ENCODE data around the gene DBF4. TPM values are rescaled to one million over a fixed set of nuclear protein-coding genes. Genes with fewer than 3 reads are reported as not detected.
"Not testable (repeated sequence)": the region's sequence is repeated elsewhere in the genome, so short reads cannot be mapped to it uniquely, and the experiment has no call there.

DBF4 gene, protein sequence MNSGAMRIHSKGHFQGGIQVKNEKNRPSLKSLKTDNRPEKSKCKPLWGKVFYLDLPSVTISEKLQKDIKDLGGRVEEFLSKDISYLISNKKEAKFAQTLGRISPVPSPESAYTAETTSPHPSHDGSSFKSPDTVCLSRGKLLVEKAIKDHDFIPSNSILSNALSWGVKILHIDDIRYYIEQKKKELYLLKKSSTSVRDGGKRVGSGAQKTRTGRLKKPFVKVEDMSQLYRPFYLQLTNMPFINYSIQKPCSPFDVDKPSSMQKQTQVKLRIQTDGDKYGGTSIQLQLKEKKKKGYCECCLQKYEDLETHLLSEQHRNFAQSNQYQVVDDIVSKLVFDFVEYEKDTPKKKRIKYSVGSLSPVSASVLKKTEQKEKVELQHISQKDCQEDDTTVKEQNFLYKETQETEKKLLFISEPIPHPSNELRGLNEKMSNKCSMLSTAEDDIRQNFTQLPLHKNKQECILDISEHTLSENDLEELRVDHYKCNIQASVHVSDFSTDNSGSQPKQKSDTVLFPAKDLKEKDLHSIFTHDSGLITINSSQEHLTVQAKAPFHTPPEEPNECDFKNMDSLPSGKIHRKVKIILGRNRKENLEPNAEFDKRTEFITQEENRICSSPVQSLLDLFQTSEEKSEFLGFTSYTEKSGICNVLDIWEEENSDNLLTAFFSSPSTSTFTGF
- 26.8 TPM for polyA plus RNA-seq
- long read RNA-seq, donor 1, partial matches to known transcripts = 0 of 2 reads
- long read RNA-seq, donor 1, other reads (novel, unspliced or antisense) = 0 of 2 reads
- long read RNA-seq, donor 2, partial matches to known transcripts = 0 of 7 reads
- long read RNA-seq, donor 2, other reads (novel, unspliced or antisense) = 0 of 7 reads
- long read RNA-seq, donor 3, partial matches to known transcripts = 0 of 5 reads
- long read RNA-seq, donor 3, other reads (novel, unspliced or antisense) = 0 of 5 reads
- long read RNA-seq, donor 4 = 0 reads
- long read RNA-seq, donor 5 = 0 reads
- long read RNA-seq, donor 6, partial matches to known transcripts = 0 of 1 reads
- long read RNA-seq, donor 6, other reads (novel, unspliced or antisense) = 0 of 1 reads
- long read RNA-seq, donor 7, partial matches to known transcripts = 0 of 2 reads
- long read RNA-seq, donor 7, other reads (novel, unspliced or antisense) = 0 of 2 reads
- long read RNA-seq, donor 8, transcript DBF4-206 (2 exons, 797 nt) = major isoform, 6 of 12 reads
- long read RNA-seq, donor 8, partial matches to known transcripts = 0 of 12 reads
- long read RNA-seq, donor 8, other reads (novel, unspliced or antisense) = 0 of 12 reads
- long read RNA-seq, donor 9, partial matches to known transcripts = 0 of 3 reads
- long read RNA-seq, donor 9, other reads (novel, unspliced or antisense) = 0 of 3 reads
- long read RNA-seq, donor 10, partial matches to known transcripts = 0 of 2 reads
- long read RNA-seq, donor 10, other reads (novel, unspliced or antisense) = 0 of 2 reads
- long read RNA-seq, donor 11, partial matches to known transcripts = 0 of 4 reads
- long read RNA-seq, donor 11, other reads (novel, unspliced or antisense) = 0 of 4 reads

GRCh38 chr7:87876040-87876868 lies at the start of gene DBF4, which contains the start of gene SLC25A40:
DBF4 (plus strand) TSS chr7:87876493; CDS start chr7:87876733, 240 bp downstream.
SLC25A40 (minus strand) TSS chr7:87876360; CDS start chr7:87858727, 17,633 bp downstream.
- WGBS (ENCODE audit: insufficient coverage, low lambda C conversion rate) = no CpG with 5 or more reads among the region's 84 CpGs
- peak within 1 kb of the TSS; percentile 94 for H3K4me3 ChIP-seq (ENCODE audit: low read length)
- no peaks in the 10 kb centered on the region for H3K4me1 ChIP-seq (ENCODE audit: control insufficient read depth, insufficient read depth, low read length)
- H3K27me3 ChIP-seq (ENCODE audit: control insufficient read depth, insufficient read depth, low read length) = no peaks in the 10 kb centered on the region
- peak within 1 kb of the TSS; percentile 98 for H3K27ac ChIP-seq (ENCODE audit: low read length)
- peaks cover 2% of the 10 kb centered on the region for H3K9me3 ChIP-seq (ENCODE audit: control insufficient read depth, low read depth, low read length)
- peak; percentile 93 to 97 for DNase-seq
- peaks cover under 1% of the 10 kb centered on the region for H3K36me3 ChIP-seq (ENCODE audit: control insufficient read depth, insufficient read depth, low read length)

DNA sequence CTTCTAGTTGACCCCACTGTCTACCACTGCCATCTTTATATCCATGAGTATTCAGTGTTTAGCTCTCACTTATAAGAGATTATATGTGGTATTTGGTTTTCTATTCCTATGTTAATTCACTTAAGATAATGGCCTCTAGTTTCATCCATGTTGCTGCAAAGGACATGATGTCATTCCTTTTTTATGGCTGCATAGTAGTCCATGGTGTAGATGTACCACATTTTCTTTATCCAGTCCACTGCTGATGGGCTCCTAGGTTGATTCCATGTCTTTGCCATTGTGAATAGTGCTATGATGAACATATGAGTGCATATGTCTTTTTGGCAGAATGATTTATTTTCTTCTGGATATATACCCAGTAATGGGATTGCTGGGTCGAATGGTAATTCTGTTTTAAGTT lies 47.9 kb upstream of the DBF4 start:
- H3K36me3 ChIP-seq (ENCODE audit: control insufficient read depth, insufficient read depth, low read length); H3K27me3 ChIP-seq (ENCODE audit: control insufficient read depth, insufficient read depth, low read length); H3K27ac ChIP-seq (ENCODE audit: low read length); H3K4me3 ChIP-seq (ENCODE audit: low read length); H3K4me1 ChIP-seq (ENCODE audit: control insufficient read depth, insufficient read depth, low read length); DNase-seq: not testable (repeated sequence)
- WGBS (ENCODE audit: insufficient coverage, low lambda C conversion rate) = 86% methylated on average over 1 of the region's 1 CpG
- H3K9me3 ChIP-seq (ENCODE audit: control insufficient read depth, low read depth, low read length) = peaks cover 12% of the 10 kb centered on the region

DNA sequence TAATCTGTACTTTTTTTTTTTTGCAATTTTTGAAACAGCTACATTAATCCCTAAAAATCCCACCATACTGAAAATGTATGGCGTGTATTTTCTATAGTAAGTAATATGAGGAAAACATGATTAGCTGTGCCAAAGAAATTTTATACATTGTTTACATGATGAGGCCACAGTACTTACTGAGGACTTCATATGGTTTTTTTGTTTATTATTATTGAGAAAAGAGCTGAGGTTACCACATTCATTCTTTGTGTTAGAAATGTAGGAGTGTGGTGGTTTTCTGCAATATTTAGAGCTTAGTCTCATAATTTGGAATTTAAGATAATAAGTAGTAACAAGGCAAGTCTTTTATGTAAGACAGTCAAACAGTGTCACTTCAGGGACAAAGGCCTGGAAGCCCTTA lies 45.2 kb upstream of the DBF4 start:
- Histone ChIP-seq H3K4me3 (ENCODE audit: low read length) (no peak overlapping the region), H3K4me1 (ENCODE audit: control insufficient read depth, insufficient read depth, low read length) (no peaks in the 10 kb centered on the region), H3K36me3 (ENCODE audit: control insufficient read depth, insufficient read depth, low read length) (peaks cover 4% of the 10 kb centered on the region), H3K9me3 (ENCODE audit: control insufficient read depth, low read depth, low read length) (peaks cover 2% of the 10 kb centered on the region), H3K27me3 (ENCODE audit: control insufficient read depth, insufficient read depth, low read length) (no peaks in the 10 kb centered on the region), H3K27ac (ENCODE audit: low read length) (no peak overlapping the region)
- no CpG with 5 or more reads among the region's 1 CpG for WGBS (ENCODE audit: insufficient coverage, low lambda C conversion rate)
- no peak for DNase-seq

DNA sequence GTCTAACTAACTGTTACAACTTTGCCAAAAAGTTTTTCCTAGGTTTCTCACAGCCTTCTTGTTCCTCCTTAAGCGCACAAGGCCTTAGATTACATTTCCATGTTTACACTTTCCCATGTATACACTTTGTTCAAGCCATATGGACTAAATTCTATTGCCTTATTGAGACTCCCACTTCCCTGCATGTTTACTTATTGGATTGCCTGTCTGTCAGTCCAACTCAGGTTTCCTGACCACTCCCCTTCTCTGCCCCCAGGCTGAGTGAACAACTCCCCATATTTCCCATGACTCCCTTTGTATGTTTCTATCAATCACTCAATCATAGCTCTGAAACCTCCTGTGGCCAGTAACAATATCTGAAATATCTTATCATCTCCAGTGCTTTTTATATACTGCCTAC lies 43.2 kb upstream of the DBF4 start:
- no CpG with 5 or more reads among the region's 1 CpG for WGBS (ENCODE audit: insufficient coverage, low lambda C conversion rate)
- Histone ChIP-seq H3K9me3 (ENCODE audit: control insufficient read depth, low read depth, low read length) (peaks cover 1% of the 10 kb centered on the region), H3K4me3 (ENCODE audit: low read length) (no peak overlapping the region), H3K27ac (ENCODE audit: low read length) (no peak overlapping the region), H3K4me1 (ENCODE audit: control insufficient read depth, insufficient read depth, low read length) (no peaks in the 10 kb centered on the region), H3K27me3 (ENCODE audit: control insufficient read depth, insufficient read depth, low read length) (no peaks in the 10 kb centered on the region), H3K36me3 (ENCODE audit: control insufficient read depth, insufficient read depth, low read length) (peaks cover 4% of the 10 kb centered on the region)
- no peak for DNase-seq

DNA sequence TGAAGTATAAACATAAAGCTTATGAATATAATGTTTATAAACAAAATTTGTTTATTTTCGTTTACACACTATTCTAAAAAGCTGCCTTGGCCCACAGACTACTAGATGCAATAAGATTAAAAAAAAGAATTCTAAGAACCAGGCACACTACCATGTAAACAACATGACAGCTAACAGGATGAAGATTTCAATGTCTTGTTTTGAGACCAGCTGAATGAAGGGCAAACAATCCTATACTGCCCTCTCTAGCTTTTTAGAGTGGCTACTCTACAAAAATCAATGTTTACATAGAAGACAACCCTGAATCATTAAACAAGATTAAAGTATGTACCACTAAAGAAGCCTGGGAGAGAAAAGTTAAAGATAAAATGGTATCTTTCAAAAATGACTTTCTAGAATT lies 38.7 kb upstream of the DBF4 start:
- WGBS (ENCODE audit: insufficient coverage, low lambda C conversion rate) = 75% methylated on average over 1 of the region's 1 CpG
- peaks cover 6% of the 10 kb centered on the region for H3K36me3 ChIP-seq (ENCODE audit: control insufficient read depth, insufficient read depth, low read length)
- no peaks in the 10 kb centered on the region for H3K27me3 ChIP-seq (ENCODE audit: control insufficient read depth, insufficient read depth, low read length)
- no peak overlapping the region for H3K4me3 ChIP-seq (ENCODE audit: low read length)
- H3K9me3 ChIP-seq (ENCODE audit: control insufficient read depth, low read depth, low read length) = no peaks in the 10 kb centered on the region
- no peak overlapping the region for H3K27ac ChIP-seq (ENCODE audit: low read length)
- DNase-seq = no peak
- no peaks in the 10 kb centered on the region for H3K4me1 ChIP-seq (ENCODE audit: control insufficient read depth, insufficient read depth, low read length)

GRCh38 chr7:87850836-87851593 lies 25.3 kb upstream of the DBF4 start:
- H3K27ac ChIP-seq (ENCODE audit: low read length) = no peak overlapping the region
- H3K4me3 ChIP-seq (ENCODE audit: low read length) = no peak overlapping the region
- H3K36me3 ChIP-seq (ENCODE audit: control insufficient read depth, insufficient read depth, low read length) = peaks cover 30% of the 10 kb centered on the region
- no CpG with 5 or more reads among the region's 1 CpG for WGBS (ENCODE audit: insufficient coverage, low lambda C conversion rate)
- no peaks in the 10 kb centered on the region for H3K27me3 ChIP-seq (ENCODE audit: control insufficient read depth, insufficient read depth, low read length)
- H3K9me3 ChIP-seq (ENCODE audit: control insufficient read depth, low read depth, low read length) = no peaks in the 10 kb centered on the region
- DNase-seq = no peak
- H3K4me1 ChIP-seq (ENCODE audit: control insufficient read depth, insufficient read depth, low read length) = no peaks in the 10 kb centered on the region

DNA sequence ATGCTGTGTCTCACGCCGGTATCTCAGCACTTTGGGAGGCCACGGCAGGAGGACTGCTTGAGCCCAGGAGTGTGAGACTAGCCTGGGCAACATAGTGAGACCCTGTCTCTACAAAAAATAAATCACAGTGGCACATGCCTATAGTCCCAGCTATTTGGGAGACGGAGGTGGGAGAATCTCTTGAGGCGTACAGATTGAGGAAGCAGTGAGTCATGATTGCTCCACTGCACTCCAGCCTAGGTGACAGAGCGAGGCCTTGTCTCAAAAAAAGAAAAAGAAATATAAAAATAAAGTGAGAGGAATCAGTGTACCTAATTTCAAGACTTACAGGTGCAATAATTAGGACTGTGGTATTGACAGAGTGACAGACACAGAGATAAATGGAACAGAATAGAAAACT lies 24.0 kb upstream of the DBF4 start:
- no peak overlapping the region for H3K4me3 ChIP-seq (ENCODE audit: low read length)
- peaks cover 28% of the 10 kb centered on the region for H3K36me3 ChIP-seq (ENCODE audit: control insufficient read depth, insufficient read depth, low read length)
- no peak for DNase-seq
- H3K9me3 ChIP-seq (ENCODE audit: control insufficient read depth, low read depth, low read length) = no peaks in the 10 kb centered on the region
- no peak overlapping the region for H3K27ac ChIP-seq (ENCODE audit: low read length)
- 87% methylated on average over 3 of the region's 6 CpGs for WGBS (ENCODE audit: insufficient coverage, low lambda C conversion rate)
- no peaks in the 10 kb centered on the region for H3K4me1 ChIP-seq (ENCODE audit: control insufficient read depth, insufficient read depth, low read length)
- no peaks in the 10 kb centered on the region for H3K27me3 ChIP-seq (ENCODE audit: control insufficient read depth, insufficient read depth, low read length)

GRCh38 chr7:87853237-87853864 lies 22.9 kb upstream of the DBF4 start:
- no peak overlapping the region for H3K4me3 ChIP-seq (ENCODE audit: low read length)
- H3K27me3 ChIP-seq (ENCODE audit: control insufficient read depth, insufficient read depth, low read length) = no peaks in the 10 kb centered on the region
- no peak for DNase-seq
- WGBS (ENCODE audit: insufficient coverage, low lambda C conversion rate) = 100% methylated on average over 1 of the region's 1 CpG
- H3K4me1 ChIP-seq (ENCODE audit: control insufficient read depth, insufficient read depth, low read length) = no peaks in the 10 kb centered on the region
- H3K36me3 ChIP-seq (ENCODE audit: control insufficient read depth, insufficient read depth, low read length) = peaks cover 32% of the 10 kb centered on the region
- H3K27ac ChIP-seq (ENCODE audit: low read length) = no peak overlapping the region
- no peaks in the 10 kb centered on the region for H3K9me3 ChIP-seq (ENCODE audit: control insufficient read depth, low read depth, low read length)

Measured in large intestine (tissue), 12 donors.